Transverse colon (tissue), 3 donors: Measurements from ENCODE around the gene ATF6.

Experiments
- EP300 ChIP-seq: sonication (generic); formaldehyde crosslinking; IDR thresholded peaks from one replicate; pipeline ENCODE4 v1.6.1; 2017; ENCODE audit warnings: antibody characterized with exemption, low read depth
- POLR2A ChIP-seq: fragments of 450-650 bp; IDR thresholded peaks from one replicate; pipeline ENCODE4 v1.6.1; 2016; ENCODE audit warnings: antibody characterized with exemption, mild to moderate bottlenecking, moderate library complexity
- TF ChIP-seq, protein P1 (sequence below), 5 experiments: fragments of 200-600 bp in 3 of 5; fragments of 450-650 bp in 2 of 5; sonication (generic) in 3 of 5; IDR thresholded peaks; 1 replicate in 2 of 5; 2 replicates in 3 of 5; pipeline ENCODE4 v1.5.1; 2016 to 2017; ENCODE audit warnings: antibody characterized with exemption in 5 of 5, inconsistent platforms in 3 of 5, mild to moderate bottlenecking in 2 of 5, moderate library complexity in 1 of 5

DNA sequence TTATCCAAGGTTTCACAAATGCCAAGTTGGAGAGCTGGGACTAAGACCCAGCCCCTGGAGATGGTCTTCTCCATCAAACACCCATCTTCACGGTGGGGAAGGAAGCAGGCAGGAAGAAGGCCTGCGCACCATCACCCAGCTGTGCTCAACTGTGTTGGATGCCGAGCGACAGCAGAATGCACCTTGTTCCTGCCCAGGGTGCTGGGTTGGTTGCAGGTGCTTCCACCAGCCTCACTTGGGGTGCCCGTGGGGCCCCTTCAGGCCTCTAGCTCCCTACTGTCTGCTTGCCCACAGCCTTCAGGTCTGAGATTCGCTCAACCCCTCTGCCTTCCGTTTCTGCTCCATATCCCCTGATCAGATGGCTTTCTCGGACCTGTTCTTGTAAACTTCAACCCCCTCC lies 215.0 kb downstream of the ATF6 start:
- TF ChIP-seq, protein P1, sequence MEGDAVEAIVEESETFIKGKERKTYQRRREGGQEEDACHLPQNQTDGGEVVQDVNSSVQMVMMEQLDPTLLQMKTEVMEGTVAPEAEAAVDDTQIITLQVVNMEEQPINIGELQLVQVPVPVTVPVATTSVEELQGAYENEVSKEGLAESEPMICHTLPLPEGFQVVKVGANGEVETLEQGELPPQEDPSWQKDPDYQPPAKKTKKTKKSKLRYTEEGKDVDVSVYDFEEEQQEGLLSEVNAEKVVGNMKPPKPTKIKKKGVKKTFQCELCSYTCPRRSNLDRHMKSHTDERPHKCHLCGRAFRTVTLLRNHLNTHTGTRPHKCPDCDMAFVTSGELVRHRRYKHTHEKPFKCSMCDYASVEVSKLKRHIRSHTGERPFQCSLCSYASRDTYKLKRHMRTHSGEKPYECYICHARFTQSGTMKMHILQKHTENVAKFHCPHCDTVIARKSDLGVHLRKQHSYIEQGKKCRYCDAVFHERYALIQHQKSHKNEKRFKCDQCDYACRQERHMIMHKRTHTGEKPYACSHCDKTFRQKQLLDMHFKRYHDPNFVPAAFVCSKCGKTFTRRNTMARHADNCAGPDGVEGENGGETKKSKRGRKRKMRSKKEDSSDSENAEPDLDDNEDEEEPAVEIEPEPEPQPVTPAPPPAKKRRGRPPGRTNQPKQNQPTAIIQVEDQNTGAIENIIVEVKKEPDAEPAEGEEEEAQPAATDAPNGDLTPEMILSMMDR (IDR thresholded peaks at IDR 0.05) = no peak
- no peak for TF ChIP-seq POLR2A
- TF ChIP-seq EP300 = no peak
